ENCODE data around the gene LHX1.

DNA sequence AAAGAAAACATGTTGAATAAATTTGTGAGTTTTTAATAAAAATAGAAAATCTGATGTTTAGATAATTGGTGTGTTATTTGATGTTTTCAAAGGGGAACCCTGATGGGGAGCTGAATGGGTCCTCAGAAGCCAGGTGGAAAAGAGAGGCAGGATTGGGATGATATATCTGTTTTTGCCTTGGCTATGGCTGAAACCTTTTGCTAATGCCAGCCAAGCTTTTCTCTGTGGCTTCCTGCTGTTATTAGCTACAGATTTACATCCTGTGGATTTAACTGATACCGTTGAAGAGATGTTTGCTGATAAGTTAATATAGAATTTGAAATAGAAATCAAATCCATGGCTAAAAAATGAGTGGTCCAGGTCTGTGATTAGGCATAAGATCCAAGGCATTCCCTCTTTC, 7.3 kb downstream of the LHX1 start:
- TF ChIP-seq ZNF512 (CRISPR knock-in tag; IDR thresholded peaks at IDR 0.05; ENCODE audit: borderline replicate concordance) (no peak), ZBTB43 (CRISPR knock-in tag; IDR thresholded peaks at IDR 0.05) (no peak), NFYB (CRISPR knock-in tag; conservative IDR thresholded peaks at IDR 0.05; ENCODE audit: low read depth) (no peak), SP1 (CRISPR knock-in tag; conservative IDR thresholded peaks at IDR 0.05) (no peak), CREM (CRISPR knock-in tag; IDR thresholded peaks at IDR 0.05) (no peak), KAT7 (CRISPR knock-in tag; IDR thresholded peaks at IDR 0.05; ENCODE audit: borderline replicate concordance) (no peak), AFF4 (CRISPR knock-in tag; IDR thresholded peaks at IDR 0.05; ENCODE audit: borderline replicate concordance) (no peak), E2F4 (CRISPR knock-in tag; IDR thresholded peaks at IDR 0.05; ENCODE audit: borderline replicate concordance, low read depth) (no peak)
- TF ChIP-seq, protein P1, sequence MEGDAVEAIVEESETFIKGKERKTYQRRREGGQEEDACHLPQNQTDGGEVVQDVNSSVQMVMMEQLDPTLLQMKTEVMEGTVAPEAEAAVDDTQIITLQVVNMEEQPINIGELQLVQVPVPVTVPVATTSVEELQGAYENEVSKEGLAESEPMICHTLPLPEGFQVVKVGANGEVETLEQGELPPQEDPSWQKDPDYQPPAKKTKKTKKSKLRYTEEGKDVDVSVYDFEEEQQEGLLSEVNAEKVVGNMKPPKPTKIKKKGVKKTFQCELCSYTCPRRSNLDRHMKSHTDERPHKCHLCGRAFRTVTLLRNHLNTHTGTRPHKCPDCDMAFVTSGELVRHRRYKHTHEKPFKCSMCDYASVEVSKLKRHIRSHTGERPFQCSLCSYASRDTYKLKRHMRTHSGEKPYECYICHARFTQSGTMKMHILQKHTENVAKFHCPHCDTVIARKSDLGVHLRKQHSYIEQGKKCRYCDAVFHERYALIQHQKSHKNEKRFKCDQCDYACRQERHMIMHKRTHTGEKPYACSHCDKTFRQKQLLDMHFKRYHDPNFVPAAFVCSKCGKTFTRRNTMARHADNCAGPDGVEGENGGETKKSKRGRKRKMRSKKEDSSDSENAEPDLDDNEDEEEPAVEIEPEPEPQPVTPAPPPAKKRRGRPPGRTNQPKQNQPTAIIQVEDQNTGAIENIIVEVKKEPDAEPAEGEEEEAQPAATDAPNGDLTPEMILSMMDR (IDR thresholded peaks at IDR 0.05): no peak
